Gastroesophageal sphincter (tissue), 4 donors: ENCODE data around the gene SNAP47. TPM values are rescaled to one million over a fixed set of nuclear protein-coding genes. Genes with fewer than 3 reads are reported as not detected.
"Not testable (repeated sequence)": the region's sequence is repeated elsewhere in the genome, so short reads cannot be mapped to it uniquely, and the experiment has no call there.

Source experiments
- ATAC-seq: fragments of 150-250 bp; one replicate; pipeline ENCODE4 v1.9.1; 2016; ENCODE audit warnings: mild to moderate bottlenecking, moderate library complexity
- H3K27ac ChIP-seq, 4 donors: fragments of 200-600 bp; sonication (generic) in 3 of 4; 1 replicate in 3 of 4; 2 replicates in 1 of 4; pipeline ENCODE4 v1.5.1; 2016 to 2019
- H3K27me3 ChIP-seq: fragments of 200-600 bp; sonication (generic); one replicate; pipeline ENCODE4 v1.5.1; 2019
- H3K36me3 ChIP-seq, 2 donors: fragments of 200-600 bp; sonication (generic); one replicate each; pipeline ENCODE4 v1.5.1; 2019; ENCODE audit warnings: control low read depth in 1 of 2
- H3K4me1 ChIP-seq, 3 donors: fragments of 200-600 bp; sonication (generic); 1 replicate in 2 of 3; 2 replicates in 1 of 3; pipeline ENCODE4 v1.5.1; 2016 to 2019; ENCODE audit warnings: control low read depth in 2 of 3
- H3K4me3 ChIP-seq, 2 donors: fragments of 200-600 bp; sonication (generic); one replicate each; pipeline ENCODE4 v1.5.1; 2019; ENCODE audit warnings: mild to moderate bottlenecking in 1 of 2, moderate library complexity in 1 of 2
- H3K9me3 ChIP-seq, 3 donors: fragments of 200-600 bp; sonication (generic); one replicate each; pipeline ENCODE4 v1.5.1; 2017 to 2019; ENCODE audit warnings: control low read depth in 2 of 3
- EP300 ChIP-seq: sonication (generic); formaldehyde crosslinking; IDR thresholded peaks from one replicate; pipeline ENCODE4 v1.6.1; 2017; ENCODE audit warnings: antibody characterized with exemption, mild to moderate bottlenecking
- POLR2A ChIP-seq, 2 donors: fragments of 450-650 bp; IDR thresholded peaks; one replicate each; pipeline ENCODE4 v1.6.1; 2017; ENCODE audit warnings: antibody characterized with exemption in 2 of 2, mild to moderate bottlenecking in 2 of 2, moderate library complexity in 1 of 2
- POLR2AphosphoS5 ChIP-seq: sonication (generic); formaldehyde crosslinking; IDR thresholded peaks from one replicate; pipeline ENCODE4 v1.6.1; 2017; ENCODE audit warnings: antibody characterized with exemption
- WGBS, 2 donors: methylation state at CpG; one replicate each; pipeline ENCODE4 v1.1.5; 2018; ENCODE audit warnings: low coverage in 1 of 2; 5-methylcytosine and 5-hydroxymethylcytosine counted together
- total RNA-seq, 4 donors: library from RNA; depleted of rRNA; stranded (reverse); fragments of >200 nt; gene quantifications; one replicate each; pipeline ENCODE4 v1.1.0, GENCODE V29; 2016
- TF ChIP-seq, protein P1 (sequence below), 4 experiments: fragments of 200-600 bp in 2 of 4; fragments of 450-650 bp in 2 of 4; sonication (generic) in 1 of 4; IDR thresholded peaks; one replicate each; pipeline ENCODE4 v1.5.1; 2017 to 2019; ENCODE audit warnings: antibody characterized with exemption in 4 of 4, mild to moderate bottlenecking in 2 of 4, moderate library complexity in 2 of 4

The SNAP47 gene
- total RNA-seq, 4 donors from 2014 or later = 27.1 to 47.0 (median 35.6) TPM

DNA sequence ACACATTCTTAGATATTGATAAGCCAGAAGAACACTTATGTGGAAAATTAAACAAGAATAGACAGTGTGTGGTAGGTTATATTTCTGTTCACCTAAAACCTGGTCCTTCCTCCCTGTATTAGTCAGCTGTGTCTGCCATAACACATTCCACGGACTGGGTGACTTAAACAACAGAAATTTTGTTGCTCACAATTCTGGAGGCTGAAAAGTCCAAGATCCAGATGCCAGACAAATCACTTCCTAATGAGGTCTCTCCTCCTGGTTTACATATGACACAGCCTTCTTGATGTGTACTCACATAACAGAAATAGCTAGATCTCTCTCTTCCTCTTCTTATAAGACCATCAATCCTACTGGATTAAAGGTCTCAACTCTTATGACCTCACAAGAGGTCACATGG is 25.8 kb upstream of the SNAP47 start:
- Histone ChIP-seq H3K36me3 (no peaks in the 10 kb centered on the region), H3K4me1 (no peaks in the 10 kb centered on the region), H3K27me3 (no peaks in the 10 kb centered on the region), H3K9me3 (peaks cover 0 to 47% (median 0%) of the 10 kb centered on the region in 3 donors), H3K4me3 (no peak overlapping the region), H3K27ac (no peak overlapping the region)
- no peak for ATAC-seq
- 70 to 73% methylated on average over 1 of the region's 1 CpG for WGBS, 2 donors
- no peak for TF ChIP-seq EP300
- TF ChIP-seq POLR2A (IDR thresholded peaks at IDR 0.05) = no peak
- no peak for TF ChIP-seq POLR2AphosphoS5
- TF ChIP-seq, protein P1, sequence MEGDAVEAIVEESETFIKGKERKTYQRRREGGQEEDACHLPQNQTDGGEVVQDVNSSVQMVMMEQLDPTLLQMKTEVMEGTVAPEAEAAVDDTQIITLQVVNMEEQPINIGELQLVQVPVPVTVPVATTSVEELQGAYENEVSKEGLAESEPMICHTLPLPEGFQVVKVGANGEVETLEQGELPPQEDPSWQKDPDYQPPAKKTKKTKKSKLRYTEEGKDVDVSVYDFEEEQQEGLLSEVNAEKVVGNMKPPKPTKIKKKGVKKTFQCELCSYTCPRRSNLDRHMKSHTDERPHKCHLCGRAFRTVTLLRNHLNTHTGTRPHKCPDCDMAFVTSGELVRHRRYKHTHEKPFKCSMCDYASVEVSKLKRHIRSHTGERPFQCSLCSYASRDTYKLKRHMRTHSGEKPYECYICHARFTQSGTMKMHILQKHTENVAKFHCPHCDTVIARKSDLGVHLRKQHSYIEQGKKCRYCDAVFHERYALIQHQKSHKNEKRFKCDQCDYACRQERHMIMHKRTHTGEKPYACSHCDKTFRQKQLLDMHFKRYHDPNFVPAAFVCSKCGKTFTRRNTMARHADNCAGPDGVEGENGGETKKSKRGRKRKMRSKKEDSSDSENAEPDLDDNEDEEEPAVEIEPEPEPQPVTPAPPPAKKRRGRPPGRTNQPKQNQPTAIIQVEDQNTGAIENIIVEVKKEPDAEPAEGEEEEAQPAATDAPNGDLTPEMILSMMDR (IDR thresholded peaks at IDR 0.05) = no peak

GRCh38 chr1:227710474-227710873 is 24.8 kb upstream of the SNAP47 start:
- not testable (repeated sequence) for H3K4me1 ChIP-seq, H3K27ac ChIP-seq, ATAC-seq, H3K4me3 ChIP-seq, H3K27me3 ChIP-seq, H3K36me3 ChIP-seq
- WGBS, 2 donors = no CpG with 5 or more reads among the region's 24 CpGs
- H3K9me3 ChIP-seq = peaks cover 0 to 47% (median 0%) of the 10 kb centered on the region in 3 donors

DNA sequence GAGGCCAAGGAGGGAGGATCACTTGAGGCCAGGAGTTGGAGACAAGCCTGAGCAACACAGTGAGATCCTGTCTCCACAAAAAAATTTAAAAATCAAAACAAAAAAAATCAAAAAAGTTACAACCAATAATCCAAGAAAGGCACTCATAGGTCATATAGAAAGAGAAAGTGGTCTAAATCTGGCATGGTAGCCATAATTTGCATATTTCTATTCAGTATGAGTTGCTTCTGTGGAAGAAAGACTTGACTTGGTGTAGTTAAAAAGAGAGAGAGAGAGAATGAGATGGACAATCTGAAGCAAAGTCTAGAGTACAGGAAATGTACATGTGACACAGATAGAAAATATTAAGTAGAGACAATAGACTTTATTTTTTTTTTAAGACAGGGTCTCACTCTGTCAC is 22.6 kb upstream of the SNAP47 start:
- TF ChIP-seq POLR2A (IDR thresholded peaks at IDR 0.05) (no peak), EP300 (no peak), POLR2AphosphoS5 (no peak)
- TF ChIP-seq, protein P1 (IDR thresholded peaks at IDR 0.05) = no peak

DNA sequence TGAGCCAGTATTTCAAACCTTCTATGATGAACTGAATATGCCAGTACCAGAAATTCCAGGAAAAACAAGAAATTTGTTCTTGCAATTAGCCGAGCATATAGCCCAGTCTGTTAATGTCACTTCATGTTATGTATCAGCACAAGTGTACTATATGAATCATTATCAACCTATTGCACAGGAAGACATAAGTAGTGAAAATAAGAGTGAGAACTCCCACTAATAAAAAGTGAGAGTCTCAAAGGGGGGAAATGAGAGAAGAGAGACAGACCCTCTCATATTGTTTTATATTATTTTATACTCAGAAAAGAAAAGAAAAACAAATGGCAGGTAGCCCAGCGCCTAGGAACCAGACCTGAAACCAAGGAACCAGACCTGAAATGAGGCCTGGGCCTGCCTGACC is 16.3 kb upstream of the SNAP47 start:
- Histone ChIP-seq H3K36me3 (no peaks in the 10 kb centered on the region), H3K4me3 (no peak overlapping the region), H3K9me3 (peaks cover 0 to 82% (median 0%) of the 10 kb centered on the region in 3 donors), H3K27me3 (no peaks in the 10 kb centered on the region), H3K27ac (no peak overlapping the region), H3K4me1 (no peaks in the 10 kb centered on the region)
- no peak for ATAC-seq
- WGBS, 2 donors = 54 to 74% methylated on average over 2 of the region's 2 CpGs
- TF ChIP-seq EP300 = no peak

More for the DNA sequence above, 22.6 kb upstream of the SNAP47 start:
- peaks cover 0 to 47% (median 0%) of the 10 kb centered on the region in 3 donors for H3K9me3 ChIP-seq
- no peaks in the 10 kb centered on the region for H3K36me3 ChIP-seq
- ATAC-seq = no peak
- H3K4me3 ChIP-seq = no peak overlapping the region
- H3K27me3 ChIP-seq = no peaks in the 10 kb centered on the region
- no peak overlapping the region for H3K27ac ChIP-seq
- H3K4me1 ChIP-seq = no peaks in the 10 kb centered on the region

DNA sequence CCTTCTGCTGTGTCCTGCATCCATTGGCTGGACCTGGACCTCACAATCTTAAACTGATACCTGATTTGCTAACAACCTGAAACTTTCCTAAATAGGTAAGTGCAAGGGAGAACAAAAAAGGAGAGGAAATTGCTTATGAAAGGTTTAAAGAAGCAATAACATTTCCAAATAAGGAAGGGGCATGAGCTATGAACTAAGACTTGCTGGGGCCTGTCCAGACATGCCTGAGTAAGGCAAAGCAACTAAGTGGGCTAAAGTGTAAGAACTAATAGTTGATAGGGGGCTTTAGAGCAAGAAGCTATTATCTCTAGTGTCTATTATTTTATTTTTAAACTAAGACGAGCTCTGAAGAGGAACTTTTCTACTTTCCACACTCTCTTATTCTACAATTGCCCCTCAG is 11.8 kb upstream of the SNAP47 start:
- TF ChIP-seq, protein P1 (IDR thresholded peaks at IDR 0.05) = no peak
- no peak for TF ChIP-seq POLR2A (IDR thresholded peaks at IDR 0.05)
- TF ChIP-seq EP300 = no peak
- no peak for TF ChIP-seq POLR2AphosphoS5

DNA sequence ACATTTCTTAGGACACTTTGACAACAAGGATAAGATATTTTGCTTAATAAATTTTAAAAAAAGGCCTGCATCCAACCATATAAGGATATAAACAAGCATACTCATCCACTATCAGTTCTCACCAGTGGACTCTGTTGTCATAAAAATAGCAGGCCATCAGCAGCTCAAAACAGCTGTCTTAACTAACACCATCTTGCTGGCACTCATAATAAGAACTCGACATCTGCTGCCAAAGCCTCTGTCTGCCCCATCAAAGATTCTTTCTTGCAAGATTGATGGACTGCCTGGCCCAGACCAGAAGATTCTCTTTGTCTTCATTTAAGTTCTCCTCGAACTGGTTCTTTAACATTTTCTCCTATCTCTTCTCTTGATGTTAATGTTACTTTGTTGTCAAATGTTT is 10.2 kb upstream of the SNAP47 start:
- no peak overlapping the region for H3K27ac ChIP-seq
- H3K9me3 ChIP-seq = peaks cover 0 to 27% (median 0%) of the 10 kb centered on the region in 3 donors
- no peaks in the 10 kb centered on the region for H3K36me3 ChIP-seq
- TF ChIP-seq EP300 = no peak
- no peak for TF ChIP-seq POLR2A (IDR thresholded peaks at IDR 0.05)
- no peak for TF ChIP-seq POLR2AphosphoS5
- TF ChIP-seq, protein P1 (IDR thresholded peaks at IDR 0.05) = no peak
- no peak for ATAC-seq
- H3K4me3 ChIP-seq = no peak overlapping the region
- H3K27me3 ChIP-seq = no peaks in the 10 kb centered on the region
- WGBS, 2 donors = 50 to 55% methylated on average over 2 of the region's 2 CpGs
- H3K4me1 ChIP-seq = peaks cover 0 to 24% (median 6%) of the 10 kb centered on the region in 3 donors

More for the DNA sequence above, 11.8 kb upstream of the SNAP47 start:
- H3K4me3 ChIP-seq = no peak overlapping the region
- peaks cover 0 to 8% (median 0%) of the 10 kb centered on the region in 3 donors for H3K4me1 ChIP-seq
- no peak overlapping the region for H3K27ac ChIP-seq
- H3K36me3 ChIP-seq = no peaks in the 10 kb centered on the region
- no peak for ATAC-seq
- WGBS, 2 donors = 69% methylated on average over 1 of the region's 1 CpG; no CpG with 5 or more reads in 1 of the 2 donors
- H3K27me3 ChIP-seq = no peaks in the 10 kb centered on the region
- peaks cover 0 to 43% (median 0%) of the 10 kb centered on the region in 3 donors for H3K9me3 ChIP-seq
